Activated CD8-positive, alpha-beta memory T cell treated with anti-CD3 and anti-CD28 coated beads, Interleukin-2, amount 50 U/mL, for 1 hour (primary cell): Measurements from ENCODE around the gene MIER2.
"Not testable (repeated sequence)": the region's sequence is repeated elsewhere in the genome, so short reads cannot be mapped to it uniquely, and the experiment has no call there.

ENCODE experiments used
- DNase-seq: peaks from one replicate; pipeline ENCODE4 v3.0.0-alpha.2; 2020; ENCODE audit errors: extremely low read depth

MIER2 gene

GRCh38 chr19:344625-345319 lies at the start of gene MIER2:
MIER2 (minus strand) TSS chr19:344796; CDS start chr19:344782, 14 bp downstream.
- peak; percentile 53 for DNase-seq

GRCh38 chr19:393560-393959 lies 49.0 kb upstream of the MIER2 start:
- DNase-seq, result not testable (repeated sequence)

- DNase-seq, result no peak
These were observed 47.9 kb upstream of the MIER2 start for GRCh38 chr19:392375-392970.

GRCh38 chr19:391726-392374 lies 47.3 kb upstream of the MIER2 start:
- no peak for DNase-seq

GRCh38 chr19:391207-391557 lies 46.6 kb upstream of the MIER2 start:
- no peak for DNase-seq

GRCh38 chr19:390386-391206 lies 46.0 kb upstream of the MIER2 start:
- DNase-seq, result no peak

- DNase-seq, result no peak
These were observed 45.3 kb upstream of the MIER2 start for GRCh38 chr19:389935-390289.

GRCh38 chr19:389255-389934 lies 44.8 kb upstream of the MIER2 start:
- DNase-seq, result no peak

- no peak for DNase-seq
These were observed 44.1 kb upstream of the MIER2 start for GRCh38 chr19:388691-389090.

GRCh38 chr19:387777-388176 lies 43.2 kb upstream of the MIER2 start:
- no peak for DNase-seq

- not testable (repeated sequence) for DNase-seq
These were observed 42.2 kb upstream of the MIER2 start for GRCh38 chr19:386632-387301.

- DNase-seq, result not testable (repeated sequence)
These were observed 41.6 kb upstream of the MIER2 start for GRCh38 chr19:386189-386588.

GRCh38 chr19:384799-385169 lies 40.2 kb upstream of the MIER2 start:
- DNase-seq, result no peak

- DNase-seq, result no peak
These were observed 39.6 kb upstream of the MIER2 start for GRCh38 chr19:383922-384798.

GRCh38 chr19:383040-383439 lies 38.4 kb upstream of the MIER2 start:
- DNase-seq, result no peak

GRCh38 chr19:382578-382977 lies 38.0 kb upstream of the MIER2 start:
- not testable (repeated sequence) for DNase-seq

- not testable (repeated sequence) for DNase-seq
These were observed 37.3 kb upstream of the MIER2 start for GRCh38 chr19:381901-382300.

- not testable (repeated sequence) for DNase-seq
These were observed 36.1 kb upstream of the MIER2 start for GRCh38 chr19:380618-381219.

GRCh38 chr19:379796-380195 lies 35.2 kb upstream of the MIER2 start:
- no peak for DNase-seq

GRCh38 chr19:378706-379105 lies 34.1 kb upstream of the MIER2 start:
- no peak for DNase-seq
